Lung (tissue), 12 donors: ENCODE measurements around the gene CCL7. TPM values are rescaled to one million over a fixed set of nuclear protein-coding genes. Genes with fewer than 3 reads are reported as not detected.
A peak's percentile ranks its signal among the peaks of the same experiment; 100 is the strongest.

Source experiments
- ATAC-seq: fragments of 200-7000 bp; cut with Tn5 transposase; one replicate; pipeline ENCODE4 v1.9.1; 2020; ENCODE audit warnings: moderate number of reproducible peaks; ENCODE audit not compliant: insufficient read depth, low FRiP score
- DNase-seq, 3 donors: peaks; one replicate each; pipeline ENCODE4 v3.0.0-alpha.2; 2013 to 2017
- H3K27ac ChIP-seq, 2 donors: one replicate each; pipeline ENCODE4 v1.5.1; 2013; ENCODE audit warnings: mild to moderate bottlenecking in 2 of 2, moderate library complexity in 2 of 2, control low read depth in 1 of 2, inconsistent platforms in 1 of 2, low read depth in 1 of 2, low read length in 1 of 2
- H3K27me3 ChIP-seq, 3 donors: one replicate each; pipeline ENCODE4 v1.5.1; 2013; ENCODE audit warnings: low read length in 2 of 3; ENCODE audit not compliant: control insufficient read depth in 3 of 3, insufficient read depth in 3 of 3
- H3K36me3 ChIP-seq, 4 donors: one replicate each; pipeline ENCODE4 v1.5.1; 2013; ENCODE audit warnings: low read length in 4 of 4, mild to moderate bottlenecking in 1 of 4, moderate library complexity in 1 of 4; ENCODE audit not compliant: control insufficient read depth in 4 of 4, insufficient read depth in 4 of 4
- H3K4me1 ChIP-seq, 5 donors: one replicate each; pipeline ENCODE4 v1.5.1; 2013; ENCODE audit warnings: low read length in 5 of 5, mild to moderate bottlenecking in 2 of 5, moderate library complexity in 1 of 5; ENCODE audit not compliant: control insufficient read depth in 5 of 5, insufficient read depth in 5 of 5
- H3K4me3 ChIP-seq: one replicate; pipeline ENCODE4 v1.5.1; 2013; ENCODE audit warnings: mild to moderate bottlenecking, control low read depth, moderate library complexity
- H3K9ac ChIP-seq, 2 donors: one replicate each; pipeline ENCODE4 v1.5.1; 2013; ENCODE audit warnings: low read length in 2 of 2, control low read depth in 1 of 2; ENCODE audit not compliant: insufficient read depth in 1 of 2
- H3K9me3 ChIP-seq, 4 donors: one replicate each; pipeline ENCODE4 v1.5.1; 2013; ENCODE audit warnings: low read length in 3 of 4, mild to moderate bottlenecking in 1 of 4, moderate library complexity in 1 of 4; ENCODE audit not compliant: control insufficient read depth in 4 of 4, insufficient read depth in 3 of 4
- WGBS, 2 donors: extraction: QIAGEN DNeasy Blood & Tissue Kit; methylation state at CpG; one replicate each; pipeline ENCODE4 v1.1.7; 2013; 5-methylcytosine and 5-hydroxymethylcytosine counted together
- polyA plus RNA-seq, 2 donors: library from polyadenylated mRNA; stranded (reverse); fragments of 200-250 nt; gene quantifications; one replicate each; pipeline ENCODE4 v1.2.1, GENCODE V29; 2013
- total RNA-seq, 2 donors: library from RNA; depleted of rRNA in 1 of 2; stranded (reverse); fragments of >200 nt in 1 of 2; gene quantifications; one replicate each; pipeline ENCODE4 v1.2.1, GENCODE V29; 2014 to 2021
- TF ChIP-seq, protein P1 (sequence below): IDR thresholded peaks from 2 replicates; pipeline ENCODE4 v1.5.1; 2012; ENCODE audit warnings: mild to moderate bottlenecking; ENCODE audit errors: control extremely low read depth, extremely low read depth
- donor health status: control.
- donor health status: control.
- donor health status: Bipolar disorder and iron deficiency.
- donor health status: healthy.
- donor health status: DM: yes; HTN: yes; CAD: no.

CCL7 gene
- total and polyA plus RNA-seq, 4 donors, result 1.0 to 44.9 (median 1.0) TPM; not detected in 1

DNA sequence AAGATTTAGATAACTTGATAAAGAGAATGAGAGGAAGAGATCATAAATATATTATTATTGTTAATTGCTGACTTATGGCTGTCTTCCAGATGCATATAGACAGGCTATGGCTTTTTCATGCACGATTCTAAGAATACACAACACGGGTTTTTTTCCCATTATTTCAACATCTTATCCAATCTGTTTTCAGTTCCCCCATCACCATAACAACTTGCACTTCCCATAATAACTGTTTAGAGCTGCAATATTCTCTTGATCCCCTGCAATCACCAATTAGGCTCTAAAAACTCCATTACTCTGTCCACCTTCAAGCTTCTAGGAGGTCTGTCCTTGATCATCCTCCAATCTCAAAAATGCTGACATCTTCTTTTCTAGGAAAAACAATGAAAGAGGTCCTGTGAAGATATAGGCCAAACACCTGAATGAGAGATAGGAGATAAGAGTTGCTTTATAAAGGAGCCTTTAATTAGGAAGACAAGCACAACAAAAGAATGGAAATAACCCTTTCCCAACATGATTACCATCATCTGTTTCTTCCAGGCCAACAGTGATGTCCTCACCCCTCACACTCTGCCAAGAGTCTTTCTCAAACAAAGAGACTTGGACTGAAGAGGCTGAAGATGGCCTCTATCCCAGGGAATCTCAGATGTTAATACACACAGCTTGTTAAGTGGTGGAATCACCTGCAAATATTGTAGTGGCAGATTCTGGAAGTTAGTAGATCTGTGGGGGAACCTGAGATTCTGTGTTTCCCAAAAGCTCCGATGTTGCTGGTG is 47.1 kb upstream of the CCL7 start:
- no peak overlapping the region for H3K27ac ChIP-seq
- H3K4me3 ChIP-seq, result no peak overlapping the region
- H3K9me3 ChIP-seq, result no peaks in the 10 kb centered on the region
- peak in 2 of 3 donors; percentile 41 to 47 for DNase-seq
- no peak overlapping the region for H3K9ac ChIP-seq
- 44 to 59% methylated on average over 3 of the region's 3 CpGs for WGBS, 2 donors
- no peaks in the 10 kb centered on the region for H3K27me3 ChIP-seq
- ATAC-seq, result no peak
- no peaks in the 10 kb centered on the region for H3K36me3 ChIP-seq
- peaks cover 0 to 5% (median 0%) of the 10 kb centered on the region in 5 donors for H3K4me1 ChIP-seq
- TF ChIP-seq, protein P1, sequence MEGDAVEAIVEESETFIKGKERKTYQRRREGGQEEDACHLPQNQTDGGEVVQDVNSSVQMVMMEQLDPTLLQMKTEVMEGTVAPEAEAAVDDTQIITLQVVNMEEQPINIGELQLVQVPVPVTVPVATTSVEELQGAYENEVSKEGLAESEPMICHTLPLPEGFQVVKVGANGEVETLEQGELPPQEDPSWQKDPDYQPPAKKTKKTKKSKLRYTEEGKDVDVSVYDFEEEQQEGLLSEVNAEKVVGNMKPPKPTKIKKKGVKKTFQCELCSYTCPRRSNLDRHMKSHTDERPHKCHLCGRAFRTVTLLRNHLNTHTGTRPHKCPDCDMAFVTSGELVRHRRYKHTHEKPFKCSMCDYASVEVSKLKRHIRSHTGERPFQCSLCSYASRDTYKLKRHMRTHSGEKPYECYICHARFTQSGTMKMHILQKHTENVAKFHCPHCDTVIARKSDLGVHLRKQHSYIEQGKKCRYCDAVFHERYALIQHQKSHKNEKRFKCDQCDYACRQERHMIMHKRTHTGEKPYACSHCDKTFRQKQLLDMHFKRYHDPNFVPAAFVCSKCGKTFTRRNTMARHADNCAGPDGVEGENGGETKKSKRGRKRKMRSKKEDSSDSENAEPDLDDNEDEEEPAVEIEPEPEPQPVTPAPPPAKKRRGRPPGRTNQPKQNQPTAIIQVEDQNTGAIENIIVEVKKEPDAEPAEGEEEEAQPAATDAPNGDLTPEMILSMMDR, result no peak

DNA sequence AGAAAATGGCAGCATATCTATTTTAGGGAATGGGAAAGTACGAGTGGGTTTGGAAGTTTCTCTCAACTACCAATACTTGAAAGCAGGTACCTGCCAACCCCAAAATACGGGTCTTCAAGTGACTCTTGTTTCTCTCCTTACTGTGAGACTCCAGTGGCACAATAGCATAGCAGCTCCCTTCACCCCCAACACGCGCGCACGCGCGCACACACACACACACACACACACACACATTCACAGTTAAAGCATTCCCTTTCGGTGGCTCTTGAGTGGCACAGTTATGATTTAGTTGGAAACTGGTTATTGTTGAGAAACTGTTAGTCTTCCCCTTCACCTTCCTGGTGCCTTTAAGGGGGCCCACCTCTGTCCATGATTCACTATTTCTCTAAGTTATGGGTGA is 45.0 kb upstream of the CCL7 start:
- no peak for ATAC-seq
- DNase-seq, result no peak
- no peak overlapping the region for H3K9ac ChIP-seq
- no peaks in the 10 kb centered on the region for H3K36me3 ChIP-seq
- H3K27me3 ChIP-seq, result no peaks in the 10 kb centered on the region
- TF ChIP-seq, protein P1, result no peak
- H3K9me3 ChIP-seq, result no peaks in the 10 kb centered on the region
- WGBS, 2 donors, result 84 to 96% methylated on average over 9 of the region's 9 CpGs
- no peak overlapping the region for H3K27ac ChIP-seq
- no peak overlapping the region for H3K4me3 ChIP-seq
- H3K4me1 ChIP-seq, result peaks cover 0 to 5% (median 0%) of the 10 kb centered on the region in 5 donors

DNA sequence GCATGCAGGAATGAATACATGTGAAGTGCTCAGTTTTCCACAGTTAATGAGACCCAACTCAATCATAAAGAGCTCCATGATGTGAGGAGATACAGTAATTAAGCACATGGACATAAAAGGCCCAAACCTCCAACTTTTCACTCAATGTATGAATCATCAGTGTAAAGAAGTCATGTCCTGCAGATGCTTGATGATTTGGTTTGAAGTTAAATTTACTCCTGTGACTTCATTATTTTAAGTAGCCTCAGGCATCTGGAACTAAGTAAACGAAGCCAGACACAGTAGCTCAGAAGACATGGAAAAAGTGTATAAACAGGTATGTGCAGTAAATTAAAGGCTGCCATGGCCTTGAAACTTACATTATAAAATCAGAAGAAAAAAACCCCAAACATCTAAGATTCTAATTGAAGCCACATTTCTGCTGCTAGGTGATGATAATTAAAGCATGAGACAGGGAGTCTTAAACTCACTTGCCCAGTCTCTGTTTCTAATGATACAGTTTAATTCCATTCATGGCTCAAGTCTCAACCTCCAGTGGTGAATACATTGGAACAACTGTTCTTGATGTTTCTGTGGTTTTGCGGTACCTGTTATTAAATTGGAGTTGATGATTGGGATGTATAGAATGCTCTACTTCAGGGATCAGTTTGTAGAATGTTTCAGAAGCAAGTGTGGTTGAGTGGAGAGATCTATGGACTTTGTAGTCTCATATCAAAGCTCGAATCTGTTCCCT is 43.8 kb upstream of the CCL7 start:
- Histone ChIP-seq H3K27ac (no peak overlapping the region), H3K9me3 (no peaks in the 10 kb centered on the region), H3K4me3 (no peak overlapping the region), H3K27me3 (no peaks in the 10 kb centered on the region), H3K36me3 (no peaks in the 10 kb centered on the region), H3K4me1 (peaks cover 0 to 3% (median 0%) of the 10 kb centered on the region in 5 donors), H3K9ac (no peak overlapping the region)
- 87 to 88% methylated on average over 3 of the region's 3 CpGs for WGBS, 2 donors
- ATAC-seq (no peak), DNase-seq (no peak)
- TF ChIP-seq, protein P1, result no peak
